ENCODE measurements around the gene GAS2.

Gene GAS2

GRCh38 chr11:22725079-22725478, 58.7 kb downstream of the GAS2 start:
- DNase-seq (ENCODE audit: low read depth, low spot score), result no peak

- DNase-seq (ENCODE audit: low read depth, low spot score), result no peak
These were observed 62.4 kb downstream of the GAS2 start for GRCh38 chr11:22728600-22729389.

- DNase-seq (ENCODE audit: low read depth, low spot score), result no peak
These were observed 63.9 kb downstream of the GAS2 start for GRCh38 chr11:22730319-22730718.

GRCh38 chr11:22732588-22732987, 66.2 kb downstream of the GAS2 start:
- DNase-seq (ENCODE audit: low read depth, low spot score), result no peak

- DNase-seq (ENCODE audit: low read depth, low spot score), result no peak
These were observed 67.3 kb downstream of the GAS2 start for GRCh38 chr11:22733475-22734248.

- no peak for DNase-seq (ENCODE audit: low read depth, low spot score)
These were observed 68.4 kb downstream of the GAS2 start for GRCh38 chr11:22734628-22735345.

GRCh38 chr11:22742157-22742613, 75.8 kb downstream of the GAS2 start:
- no peak for DNase-seq (ENCODE audit: low read depth, low spot score)

GRCh38 chr11:22749536-22749935, 83.1 kb downstream of the GAS2 start:
- no peak for DNase-seq (ENCODE audit: low read depth, low spot score)

- DNase-seq (ENCODE audit: low read depth, low spot score), result no peak
These were observed 86.5 kb downstream of the GAS2 start for GRCh38 chr11:22752908-22753310.

- no peak for DNase-seq (ENCODE audit: low read depth, low spot score)
These were observed 87.0 kb downstream of the GAS2 start for GRCh38 chr11:22753416-22753815.

- DNase-seq (ENCODE audit: low read depth, low spot score), result no peak
These were observed 94.7 kb downstream of the GAS2 start for GRCh38 chr11:22761066-22761465.

GRCh38 chr11:22763166-22763565, 96.8 kb downstream of the GAS2 start:
- no peak for DNase-seq (ENCODE audit: low read depth, low spot score)

- no peak for DNase-seq (ENCODE audit: low read depth, low spot score)
These were observed 98.3 kb downstream of the GAS2 start for GRCh38 chr11:22764735-22765134.

- DNase-seq (ENCODE audit: low read depth, low spot score), result no peak
These were observed 101.9 kb downstream of the GAS2 start for GRCh38 chr11:22768281-22768680.

- no peak for DNase-seq (ENCODE audit: low read depth, low spot score)
These were observed 102.7 kb downstream of the GAS2 start for GRCh38 chr11:22769081-22769480.

GRCh38 chr11:22774716-22775115, 108.3 kb downstream of the GAS2 start:
- DNase-seq (ENCODE audit: low read depth, low spot score), result no peak

GRCh38 chr11:22775248-22775647, 108.8 kb downstream of the GAS2 start:
- DNase-seq (ENCODE audit: low read depth, low spot score), result no peak

- DNase-seq (ENCODE audit: low read depth, low spot score), result no peak
These were observed 112.2 kb downstream of the GAS2 start for GRCh38 chr11:22778642-22779041.

GRCh38 chr11:22779850-22780249, 113.4 kb downstream of the GAS2 start:
- no peak for DNase-seq (ENCODE audit: low read depth, low spot score)

GRCh38 chr11:22780952-22781593, 114.7 kb downstream of the GAS2 start:
- no peak for DNase-seq (ENCODE audit: low read depth, low spot score)

GRCh38 chr11:22785251-22785650, 118.8 kb downstream of the GAS2 start:
- DNase-seq (ENCODE audit: low read depth, low spot score), result no peak

- no peak for DNase-seq (ENCODE audit: low read depth, low spot score)
These were observed 120.1 kb downstream of the GAS2 start for GRCh38 chr11:22786475-22786874.
